ENCODE measurements around the gene CHCT1. TPM values are rescaled to one million over a fixed set of nuclear protein-coding genes. Genes with fewer than 3 reads are reported as not detected.

Gene CHCT1
- total RNA-seq, 1 donor from 2014 or later, result not detected

- ATAC-seq (no peak), DNase-seq (ENCODE audit: missing footprints) (no peak)
- intact Hi-C loops (cut with DNase I), result no loop called here
Observed at GRCh38 chr17:60472449-60472848, 50.2 kb downstream of the CHCT1 start.

- ATAC-seq (no peak), DNase-seq (ENCODE audit: missing footprints) (no peak)
- intact Hi-C loops (cut with DNase I), result no loop called here
Observed at GRCh38 chr17:60473788-60474187, 51.5 kb downstream of the CHCT1 start.

Other genes with a start within 250 kb of the CHCT1 start
- gene USP32, start 30.4 kb upstream of the CHCT1 start, total RNA-seq, result 32.2 TPM
- gene APPBP2, start 103.8 kb downstream of the CHCT1 start, total RNA-seq, result 16.7 TPM
- 7.4 TPM for gene PPM1D, start 177.7 kb downstream of the CHCT1 start, total RNA-seq